HepG2 (cell line): ENCODE measurements around the gene CIITA. TPM values are rescaled to one million over a fixed set of nuclear protein-coding genes. Genes with fewer than 3 reads are reported as not detected.

Source experiments
- AHR ChIP-seq: IDR thresholded peaks from 2 replicates; pipeline ENCODE4 v1.6.1; 2018; ENCODE audit warnings: missing genetic modification reagents, missing compliant biosample characterization
- ARHGAP35 ChIP-seq: sonication (generic); formaldehyde crosslinking; IDR thresholded peaks from 2 replicates; pipeline ENCODE4 v1.9.0; 2022; ENCODE audit warnings: mild to moderate bottlenecking, inconsistent platforms, moderate library complexity, missing genetic modification reagents, borderline replicate concordance
- ARNTL ChIP-seq: sonication (generic); formaldehyde crosslinking; IDR thresholded peaks from 2 replicates; pipeline ENCODE4 v1.4.0; 2020; ENCODE audit warnings: mild to moderate bottlenecking, missing genetic modification reagents
- CBFB ChIP-seq: sonication (generic); formaldehyde crosslinking; IDR thresholded peaks from 2 replicates; pipeline ENCODE4 v1.4.0; 2020; ENCODE audit warnings: missing genetic modification reagents
- ETV5 ChIP-seq: IDR thresholded peaks from 2 replicates; pipeline ENCODE4 v1.6.1; 2018; ENCODE audit warnings: missing biosample characterization, missing genetic modification reagents, inconsistent platforms, borderline replicate concordance
- FOXM1 ChIP-seq: sonication (generic); formaldehyde crosslinking; IDR thresholded peaks from 2 replicates; pipeline ENCODE4 v1.5.0; 2020; ENCODE audit warnings: missing genetic modification reagents
- HBP1 ChIP-seq: IDR thresholded peaks from 2 replicates; pipeline ENCODE4 v1.6.1; 2016; ENCODE audit warnings: low read depth, control low read depth
- HMGXB4 ChIP-seq, 2 experiments: sonication (generic) in 1 of 2; formaldehyde crosslinking in 1 of 2; IDR thresholded peaks; 2 replicates each; pipeline versions ENCODE4 v1.4.0 to v1.6.1; 2018 to 2020; ENCODE audit warnings: missing genetic modification reagents in 2 of 2, borderline replicate concordance in 1 of 2, low read depth in 1 of 2, mild to moderate bottlenecking in 1 of 2, missing biosample characterization in 1 of 2
- NFKBIZ ChIP-seq: IDR thresholded peaks from 2 replicates; pipeline ENCODE4 v1.6.1; 2018; ENCODE audit warnings: missing genetic modification reagents, missing compliant biosample characterization
- RELA ChIP-seq: sonication (generic); formaldehyde crosslinking; IDR thresholded peaks from 2 replicates; pipeline ENCODE4 v1.4.0; 2020; ENCODE audit warnings: missing genetic modification reagents
- THYN1 ChIP-seq: sonication (generic); formaldehyde crosslinking; IDR thresholded peaks from 2 replicates; pipeline ENCODE4 v1.8.1; 2023; ENCODE audit warnings: low read depth, mild to moderate bottlenecking, moderate library complexity, missing genetic modification reagents, borderline replicate concordance
- ZBTB20 ChIP-seq: sonication (generic); formaldehyde crosslinking; IDR thresholded peaks from 2 replicates; pipeline ENCODE4 v1.8.1; 2023; ENCODE audit warnings: missing genetic modification reagents, low read depth, mild to moderate bottlenecking, borderline replicate concordance
- ZC3H13 ChIP-seq: sonication (generic); formaldehyde crosslinking; IDR thresholded peaks from 2 replicates; pipeline ENCODE4 v1.8.1; 2023; ENCODE audit warnings: mild to moderate bottlenecking, missing genetic modification reagents, moderate library complexity
- ZNF142 ChIP-seq: sonication (generic); formaldehyde crosslinking; IDR thresholded peaks from 2 replicates; pipeline ENCODE4 v1.4.0; 2020; ENCODE audit warnings: missing genetic modification reagents
- ZNF274 ChIP-seq: sonication (generic); formaldehyde crosslinking; IDR thresholded peaks from 2 replicates; pipeline ENCODE4 v1.5.1; 2020; ENCODE audit warnings: mild to moderate bottlenecking, missing genetic modification reagents
- ZNF354B ChIP-seq: sonication (generic); formaldehyde crosslinking; IDR thresholded peaks from 2 replicates; pipeline ENCODE4 v1.8.0; 2022; ENCODE audit warnings: mild to moderate bottlenecking, missing genetic modification reagents
- ZNF619 ChIP-seq: sonication (generic); formaldehyde crosslinking; IDR thresholded peaks from 2 replicates; pipeline ENCODE4 v1.4.0; 2020; ENCODE audit warnings: mild to moderate bottlenecking, missing genetic modification reagents
- ZNF772 ChIP-seq: sonication (generic); formaldehyde crosslinking; IDR thresholded peaks from 2 replicates; pipeline ENCODE4 v1.5.0; 2020; ENCODE audit warnings: mild to moderate bottlenecking, missing genetic modification reagents
- ZNF777 ChIP-seq: sonication (generic); formaldehyde crosslinking; IDR thresholded peaks from 2 replicates; pipeline ENCODE4 v1.4.0; 2020; ENCODE audit warnings: missing genetic modification reagents
- polyA plus RNA-seq, 8 experiments: library from polyadenylated mRNA; depleted of rRNA in 3 of 8; stranded (reverse) in 7 of 8; unstranded in 1 of 8; fragments of >200 nt; fragmentation: Illumina TruSeq in 4 of 8; extraction: Trizol in 4 of 8; gene quantifications; 2 replicates each; pipeline versions ENCODE4 v1.2.1 to v1.2.3, GENCODE V29; 2011 to 2016; ENCODE audit warnings: low read depth in 4 of 8, missing spikeins in 1 of 8, mixed read lengths in 1 of 8; ENCODE audit not compliant: insufficient read depth in 1 of 8
- total RNA-seq, 5 experiments: library from RNA; depleted of rRNA; stranded (reverse); fragments of >200 nt; fragmentation: Illumina TruSeq; extraction: Trizol; gene quantifications; 2 replicates each; pipeline ENCODE4 v1.2.3, GENCODE V29; 2016; ENCODE audit warnings: low read depth in 1 of 5

Gene CIITA
- total and polyA plus RNA-seq, 2 of the 13 experiments (the other 11 are each of a cell fraction or from before 2014, with no cell fraction given) = 0.08 to 0.09 TPM

GRCh38 chr16:10938796-10939648, 62.0 kb downstream of the CIITA start (continued):
- TF ChIP-seq CBFB (0 out of 2 replicates have a peak, but pooled peaks have one; percentile 5), NFKBIZ (CRISPR knock-in tag) (no peak), FOXM1 (CRISPR knock-in tag) (no peak), ARHGAP35 (CRISPR knock-in tag) (0 out of 2 replicates have a peak, but pooled peaks have one; percentile 17), THYN1 (no peak), HMGXB4 (CRISPR knock-in tag; IDR thresholded peaks at IDR 0.05; ENCODE audit: borderline replicate concordance in 1 of 2, low read depth in 1 of 2) (no peak), ZNF274 (CRISPR knock-in tag) (0 out of 2 replicates have a peak, but pooled peaks have one; percentile 44), AHR (CRISPR knock-in tag) (peak; percentile 39; the same call in 1 of the 2 replicates), ZNF142 (CRISPR knock-in tag) (no peak), ETV5 (CRISPR knock-in tag) (0 out of 2 replicates have a peak, but pooled peaks have one; percentile 4), ARNTL (CRISPR knock-in tag) (0 out of 2 replicates have a peak, but pooled peaks have one; percentile 35), ZNF354B (no peak), ZC3H13 (CRISPR knock-in tag) (0 out of 2 replicates have a peak, but pooled peaks have one; percentile 43), ZNF777 (CRISPR knock-in tag) (no peak), ZBTB20 (no peak), ZNF619 (no peak), RELA (0 out of 2 replicates have a peak, but pooled peaks have one; percentile 21), HBP1 (CRISPR knock-in tag) (0 out of 2 replicates have a peak, but pooled peaks have one; percentile 33), ZNF772 (CRISPR knock-in tag) (no peak)
